Measurements from ENCODE around the gene SLC4A8. TPM values are rescaled to one million over a fixed set of nuclear protein-coding genes. Genes with fewer than 3 reads are reported as not detected.

The SLC4A8 gene
- total RNA-seq, 1 donor from 2014 or later: 2.4 TPM

- Mint-ChIP-seq H3K4me3 (ENCODE audit: unreplicated experiment) (no peak overlapping the region), H3K36me3 (ENCODE audit: low read depth) (no peaks in the 10 kb centered on the region), H3K27ac (ENCODE audit: unreplicated experiment) (no peak overlapping the region), H3K4me1 (ENCODE audit: low read depth) (peaks cover 8% of the 10 kb centered on the region), H3K27me3 (ENCODE audit: low read depth) (no peaks in the 10 kb centered on the region), H3K9me3 (ENCODE audit: low read depth) (no peaks in the 10 kb centered on the region)
- TF ChIP-seq CTCF (IDR thresholded peaks at IDR 0.05): no peak
- no peak for DNase-seq (ENCODE audit: low spot score)
These were observed 106.8 kb downstream of the SLC4A8 start for GRCh38 chr12:51531284-51531977.

GRCh38 chr12:51531978-51532497 lies 107.4 kb downstream of the SLC4A8 start:
- no peak for DNase-seq (ENCODE audit: low spot score)
- Mint-ChIP-seq H3K4me3 (ENCODE audit: unreplicated experiment) (no peak overlapping the region), H3K27ac (ENCODE audit: unreplicated experiment) (no peak overlapping the region), H3K4me1 (ENCODE audit: low read depth) (peaks cover 8% of the 10 kb centered on the region), H3K9me3 (ENCODE audit: low read depth) (no peaks in the 10 kb centered on the region), H3K27me3 (ENCODE audit: low read depth) (peaks cover 1% of the 10 kb centered on the region), H3K36me3 (ENCODE audit: low read depth) (no peaks in the 10 kb centered on the region)
- TF ChIP-seq CTCF (IDR thresholded peaks at IDR 0.05): peak; percentile 90

- peaks cover 8% of the 10 kb centered on the region for H3K4me1 Mint-ChIP-seq (ENCODE audit: low read depth)
These were observed 109.2 kb downstream of the SLC4A8 start for GRCh38 chr12:51533799-51534198.

GRCh38 chr12:51534216-51535074 lies 109.8 kb downstream of the SLC4A8 start:
- DNase-seq (ENCODE audit: low spot score): no peak
- no peak overlapping the region for H3K27ac Mint-ChIP-seq (ENCODE audit: unreplicated experiment)
- no peaks in the 10 kb centered on the region for H3K36me3 Mint-ChIP-seq (ENCODE audit: low read depth)
- H3K9me3 Mint-ChIP-seq (ENCODE audit: low read depth): no peaks in the 10 kb centered on the region
- peaks cover 8% of the 10 kb centered on the region for H3K4me1 Mint-ChIP-seq (ENCODE audit: low read depth)
- H3K4me3 Mint-ChIP-seq (ENCODE audit: unreplicated experiment): no peak overlapping the region
- H3K27me3 Mint-ChIP-seq (ENCODE audit: low read depth): peaks cover 6% of the 10 kb centered on the region
- no peak for TF ChIP-seq CTCF (IDR thresholded peaks at IDR 0.05)

More at GRCh38 chr12:51533799-51534198, 109.2 kb downstream of the SLC4A8 start:
- no peak for DNase-seq (ENCODE audit: low spot score)
- Mint-ChIP-seq H3K36me3 (ENCODE audit: low read depth) (no peaks in the 10 kb centered on the region), H3K4me3 (ENCODE audit: unreplicated experiment) (no peak overlapping the region), H3K27ac (ENCODE audit: unreplicated experiment) (no peak overlapping the region), H3K27me3 (ENCODE audit: low read depth) (peaks cover 6% of the 10 kb centered on the region), H3K9me3 (ENCODE audit: low read depth) (no peaks in the 10 kb centered on the region)
- peak; percentile 66 for TF ChIP-seq CTCF (IDR thresholded peaks at IDR 0.05)

- H3K27ac Mint-ChIP-seq (ENCODE audit: unreplicated experiment): no peak overlapping the region
- no peak for DNase-seq (ENCODE audit: low spot score)
- no peak overlapping the region for H3K4me3 Mint-ChIP-seq (ENCODE audit: unreplicated experiment)
- peaks cover 8% of the 10 kb centered on the region for H3K4me1 Mint-ChIP-seq (ENCODE audit: low read depth)
- H3K36me3 Mint-ChIP-seq (ENCODE audit: low read depth): no peaks in the 10 kb centered on the region
- no peaks in the 10 kb centered on the region for H3K9me3 Mint-ChIP-seq (ENCODE audit: low read depth)
- peak; percentile 50 for TF ChIP-seq CTCF (IDR thresholded peaks at IDR 0.05)
- H3K27me3 Mint-ChIP-seq (ENCODE audit: low read depth): peaks cover 6% of the 10 kb centered on the region
These were observed 111.5 kb downstream of the SLC4A8 start for GRCh38 chr12:51536159-51536558.

All from chondrocyte (in vitro differentiated cells).